ENCODE data around the gene SLC9A3.

GRCh38 chr5:546376-546908 lies 22.2 kb upstream of the SLC9A3 start:
- TF ChIP-seq CTCF (IDR thresholded peaks at IDR 0.05): no peak
- TF ChIP-seq POLR2AphosphoS5 (IDR thresholded peaks at IDR 0.05): no peak

All from esophagus muscularis mucosa (tissue), 3 donors.